Loucy (cell line): ENCODE measurements around the gene PCCA.
"Not testable (repeated sequence)": the region's sequence is repeated elsewhere in the genome, so short reads cannot be mapped to it uniquely, and the experiment has no call there.

Experiments
- H2AFZ ChIP-seq: fragments of 200-600 bp; sonication (generic); 2 replicates; pipeline ENCODE4 v1.6.0; 2016; ENCODE audit warnings: antibody characterized with exemption, mild to moderate bottlenecking, low read length, moderate library complexity
- H3F3A ChIP-seq: fragments of 200-600 bp; 2 replicates; pipeline ENCODE4 v1.6.0; 2016; ENCODE audit warnings: antibody characterized with exemption, low read depth, mild to moderate bottlenecking
- H3K27me3 ChIP-seq: fragments of 200-600 bp; sonication (generic); 2 replicates; pipeline ENCODE4 v1.6.1; 2014; ENCODE audit warnings: low read length, mild to moderate bottlenecking; ENCODE audit not compliant: insufficient read depth, poor library complexity, severe bottlenecking
- H3K36me3 ChIP-seq: fragments of 200-600 bp; sonication (generic); 2 replicates; pipeline ENCODE4 v1.6.1; 2016; ENCODE audit warnings: low read length; ENCODE audit not compliant: insufficient read depth
- H3K4me1 ChIP-seq: fragments of 200-600 bp; sonication (generic); 2 replicates; pipeline ENCODE4 v1.5.1; 2014; ENCODE audit warnings: low read length, mild to moderate bottlenecking; ENCODE audit not compliant: insufficient read depth, poor library complexity, severe bottlenecking
- H3K4me2 ChIP-seq: fragments of 200-600 bp; sonication (generic); 2 replicates; pipeline ENCODE4 v1.6.0; 2014; ENCODE audit warnings: antibody characterized with exemption, low read length, low read depth, mild to moderate bottlenecking; ENCODE audit not compliant: poor library complexity, severe bottlenecking
- H3K4me3 ChIP-seq: fragments of 200-600 bp; sonication (generic); 2 replicates; pipeline ENCODE4 v1.5.1; 2014; ENCODE audit warnings: low read length, mild to moderate bottlenecking, mixed read lengths; ENCODE audit not compliant: poor library complexity, severe bottlenecking
- H3K79me2 ChIP-seq: fragments of 200-600 bp; sonication (generic); 2 replicates; pipeline ENCODE4 v1.6.1; 2014; ENCODE audit warnings: low read length; ENCODE audit not compliant: insufficient read depth
- H3K9ac ChIP-seq: fragments of 200-600 bp; sonication (generic); 2 replicates; pipeline ENCODE4 v1.6.0; 2014; ENCODE audit warnings: mild to moderate bottlenecking, low read depth, low read length, moderate library complexity; ENCODE audit not compliant: poor library complexity, severe bottlenecking
- H3K9me2 ChIP-seq: fragments of 200-600 bp; sonication (generic); replicated peaks from 2 replicates; pipeline ENCODE4 v1.6.1; 2016; ENCODE audit warnings: low read depth, low read length, mixed read lengths
- H3K9me3 ChIP-seq: fragments of 200-600 bp; sonication (generic); 2 replicates; pipeline ENCODE4 v1.6.1; 2014; ENCODE audit warnings: mild to moderate bottlenecking, antibody characterized with exemption, low read length, low read depth; ENCODE audit not compliant: insufficient read depth
- H4K20me1 ChIP-seq: fragments of 200-600 bp; sonication (generic); 2 replicates; pipeline ENCODE4 v1.6.0; 2014; ENCODE audit warnings: antibody characterized with exemption, low read length, mild to moderate bottlenecking; ENCODE audit not compliant: insufficient read depth, poor library complexity, severe bottlenecking
- CTCF ChIP-seq: fragments of 200-600 bp; sonication (generic); conservative IDR thresholded peaks from 2 replicates; pipeline ENCODE4 v1.5.1; 2014; ENCODE audit warnings: mild to moderate bottlenecking, antibody characterized with exemption, low read length
- EZH2phosphoT487 ChIP-seq: fragments of 200-600 bp; IDR thresholded peaks from 2 replicates; pipeline ENCODE4 v1.6.1; 2018; ENCODE audit warnings: antibody characterized with exemption, mild to moderate bottlenecking, moderate library complexity, borderline replicate concordance

Gene PCCA

GRCh38 chr13:100098445-100099116 lies 9.7 kb downstream of the PCCA start:
- no peak overlapping the region for H3K9ac ChIP-seq
- H3K4me3 ChIP-seq, result no peak overlapping the region
- peaks cover 55% of the 10 kb centered on the region; the same call in 1 of the 2 replicates for H3K79me2 ChIP-seq
- no peaks in the 10 kb centered on the region for H3K9me3 ChIP-seq
- no peaks in the 10 kb centered on the region for H3K9me2 ChIP-seq
- peaks cover 22% of the 10 kb centered on the region for H3K4me1 ChIP-seq
- TF ChIP-seq CTCF, result no peak
- no peak for TF ChIP-seq EZH2phosphoT487
- H3F3A ChIP-seq, result peaks cover 3% of the 10 kb centered on the region; the same call in 1 of the 2 replicates
- no peaks in the 10 kb centered on the region for H3K27me3 ChIP-seq
- peaks cover 3% of the 10 kb centered on the region for H4K20me1 ChIP-seq
- H3K4me2 ChIP-seq, result no peak overlapping the region
- H3K36me3 ChIP-seq, result no peaks in the 10 kb centered on the region
- no peak overlapping the region for H2AFZ ChIP-seq

- H3K9me2 ChIP-seq, H3K27me3 ChIP-seq, H3K9me3 ChIP-seq, H4K20me1 ChIP-seq, H3K9ac ChIP-seq, H3K4me3 ChIP-seq, H3K36me3 ChIP-seq, H3K4me2 ChIP-seq, H2AFZ ChIP-seq, H3F3A ChIP-seq: not testable (repeated sequence)
- peaks cover 55% of the 10 kb centered on the region; the same call in 1 of the 2 replicates for H3K79me2 ChIP-seq
- peaks cover 22% of the 10 kb centered on the region for H3K4me1 ChIP-seq
Measured at GRCh38 chr13:100099117-100099445, 10.2 kb downstream of the PCCA start.

- peaks cover 7% of the 10 kb centered on the region; the same call in 1 of the 2 replicates for H3K36me3 ChIP-seq
- no peak overlapping the region for H2AFZ ChIP-seq
- no peak overlapping the region for H3K4me2 ChIP-seq
- H3K9me2 ChIP-seq, result no peaks in the 10 kb centered on the region
- H3F3A ChIP-seq, result peaks cover 3% of the 10 kb centered on the region; the same call in 1 of the 2 replicates
- TF ChIP-seq EZH2phosphoT487 (no peak), CTCF (no peak)
- no peak overlapping the region for H3K9ac ChIP-seq
- peaks cover 2% of the 10 kb centered on the region for H4K20me1 ChIP-seq
- no peak overlapping the region for H3K4me3 ChIP-seq
- peaks cover 18% of the 10 kb centered on the region for H3K4me1 ChIP-seq
- no peaks in the 10 kb centered on the region for H3K9me3 ChIP-seq
- H3K79me2 ChIP-seq, result peaks cover 44% of the 10 kb centered on the region; the same call in 1 of the 2 replicates
- H3K27me3 ChIP-seq, result no peaks in the 10 kb centered on the region
Measured at GRCh38 chr13:100100115-100100879, 11.4 kb downstream of the PCCA start.
